Measurements from ENCODE around the gene HPS6.

The HPS6 gene

DNA sequence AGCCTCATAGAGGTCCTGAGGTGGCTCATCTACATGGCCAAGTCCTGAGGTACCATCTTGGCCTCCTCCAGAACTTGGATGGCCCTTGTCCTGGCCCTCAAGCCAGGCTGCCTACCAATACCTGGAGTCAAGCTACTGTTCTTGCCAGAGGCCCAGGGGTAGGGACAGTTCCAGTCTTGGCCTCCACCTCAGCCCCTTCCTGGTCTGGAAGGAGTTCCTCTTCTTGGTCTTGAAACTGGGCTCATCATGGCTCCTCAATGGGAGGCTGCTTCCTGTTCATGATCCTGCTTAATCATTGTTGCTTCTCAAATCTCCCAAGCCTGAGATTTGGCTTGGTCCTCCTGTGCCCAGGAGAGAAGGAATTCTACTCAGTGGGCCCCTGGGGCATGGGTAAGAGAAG is 3.9 kb downstream of the HPS6 start:
- no peak for DNase-seq

- peak; percentile 90 for DNase-seq
Measured at GRCh38 chr10:102072673-102073527, 7.8 kb downstream of the HPS6 start.

GRCh38 chr10:102083541-102083940 is 18.4 kb downstream of the HPS6 start:
- DNase-seq, result no peak

DNA sequence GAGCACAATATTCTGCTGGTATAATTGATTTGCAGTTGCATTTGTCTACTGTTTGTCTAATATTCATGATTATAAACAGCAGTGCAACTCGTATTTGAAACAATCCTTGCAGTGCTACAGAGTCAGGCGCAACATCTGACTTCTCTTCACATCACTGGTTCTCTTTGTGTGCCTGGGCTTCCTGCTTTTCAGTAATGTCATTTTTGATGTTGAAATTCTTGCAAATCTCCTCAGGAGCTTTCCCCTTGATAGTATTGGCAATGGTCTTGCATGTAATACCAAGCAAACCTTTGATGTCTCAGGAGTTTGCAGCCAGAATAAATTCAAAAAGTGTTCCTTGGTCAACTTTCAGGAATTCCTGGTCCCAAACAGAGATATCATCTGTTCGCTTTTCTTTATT is 20.2 kb downstream of the HPS6 start:
- DNase-seq, result no peak

DNA sequence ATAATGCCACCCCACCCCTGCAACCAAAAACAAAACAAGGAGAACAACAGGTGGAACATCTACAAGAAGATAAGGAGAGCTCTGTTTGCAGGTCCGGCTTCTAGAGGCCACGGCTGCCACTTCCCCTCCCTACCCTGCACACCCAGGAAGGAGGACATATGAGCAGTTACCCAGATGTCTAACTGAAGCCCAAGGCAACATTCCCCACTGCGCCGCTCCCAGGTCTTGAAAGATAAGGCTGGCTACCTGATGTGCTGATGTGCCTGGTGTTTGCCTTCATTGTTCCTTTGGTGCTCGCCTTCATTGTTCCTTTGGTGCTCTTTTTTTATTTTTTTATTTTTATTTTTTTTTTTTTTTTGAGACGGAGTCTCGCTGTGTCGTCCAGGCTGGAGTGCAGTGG is 21.0 kb downstream of the HPS6 start:
- no peak for DNase-seq

- DNase-seq, result no peak
Measured at GRCh38 chr10:102090772-102091171, 25.6 kb downstream of the HPS6 start.

DNA sequence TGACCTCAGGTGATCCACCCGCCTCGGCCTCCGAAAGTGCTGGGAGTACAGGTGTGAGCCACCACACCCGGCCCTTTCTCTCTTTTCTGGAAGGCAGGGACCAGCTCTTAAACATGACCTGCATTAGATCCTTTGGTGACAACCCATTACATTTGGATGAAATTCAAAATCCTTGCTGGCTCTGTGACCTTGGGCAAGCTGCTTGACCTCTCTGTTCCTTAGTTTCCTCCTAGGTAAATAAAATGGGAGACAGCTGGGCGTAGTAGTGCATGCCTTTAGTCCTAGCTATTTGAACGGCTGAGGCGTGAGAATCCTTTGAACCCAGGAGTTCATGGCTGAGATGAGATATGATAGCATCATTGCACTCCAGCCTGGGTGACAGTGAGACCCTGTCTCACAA is 31.3 kb downstream of the HPS6 start:
- DNase-seq, result no peak

- peak; percentile 36 for DNase-seq
Measured at GRCh38 chr10:102101152-102101551, 36.0 kb downstream of the HPS6 start.

GRCh38 chr10:102102421-102102820 is 37.3 kb downstream of the HPS6 start:
- no peak for DNase-seq

DNA sequence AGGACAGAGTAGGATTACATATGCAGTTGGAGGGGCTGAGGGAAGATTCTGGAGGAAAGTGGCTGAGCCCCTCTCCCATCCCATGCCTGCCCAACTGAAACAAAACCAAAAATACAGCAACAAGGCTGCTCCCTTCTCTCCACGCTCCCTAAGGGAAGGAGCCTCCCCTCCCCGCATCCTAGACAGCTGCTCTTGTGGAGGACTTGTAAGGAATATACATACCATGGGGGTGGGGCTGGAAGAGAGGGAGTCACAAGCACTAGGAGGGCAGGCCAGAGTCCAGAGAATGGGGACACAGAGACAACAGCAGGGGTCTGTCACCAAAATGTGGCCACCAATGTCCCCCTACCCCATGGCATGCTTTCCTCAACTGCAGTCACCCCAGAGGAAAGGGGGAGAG is 41.8 kb downstream of the HPS6 start:
- DNase-seq, result no peak

DNA sequence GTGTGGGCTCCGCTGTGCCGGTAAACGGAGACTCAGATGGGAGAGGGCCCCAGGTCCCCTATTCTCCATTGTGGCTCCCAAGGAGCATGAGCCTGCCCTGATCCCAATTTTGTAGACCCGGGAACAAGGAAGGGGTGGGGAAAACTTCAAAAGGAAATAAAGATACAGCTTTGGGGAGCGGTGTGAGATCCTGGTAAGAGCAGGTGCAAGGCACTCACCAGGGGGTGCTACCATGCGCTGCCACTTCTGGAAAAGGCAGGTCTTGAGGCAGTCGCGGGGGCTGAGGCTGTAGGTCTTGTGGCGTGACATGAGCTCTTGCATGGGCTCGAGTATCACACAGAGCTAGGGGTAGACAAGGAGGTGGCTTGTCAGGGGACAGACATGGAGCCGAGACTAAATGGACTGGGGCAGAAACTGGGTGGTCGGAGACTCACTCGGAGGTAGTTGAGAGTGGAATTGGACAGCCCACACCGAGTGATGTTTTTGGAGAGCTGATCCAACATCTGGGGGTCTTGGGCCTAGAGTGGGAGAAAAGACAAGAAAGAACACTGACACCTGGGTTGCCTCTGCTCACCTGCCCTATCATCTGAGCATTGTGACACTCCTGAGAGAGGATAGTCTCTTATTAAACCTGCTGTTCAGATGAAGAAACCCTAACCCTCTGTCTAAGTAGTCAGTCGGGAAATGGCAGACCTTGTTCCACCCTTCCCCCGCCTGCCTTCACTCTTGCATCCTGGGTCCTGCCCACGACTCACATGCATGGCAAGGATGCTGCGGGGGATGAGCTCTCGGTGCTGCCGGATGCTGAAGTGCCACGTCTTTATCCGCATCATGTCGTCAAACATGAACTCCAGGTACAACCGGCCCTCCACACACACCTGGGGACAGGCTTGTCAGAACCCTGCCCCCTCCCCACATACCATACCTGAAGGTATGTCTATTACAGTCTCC is 44.3 kb downstream of the HPS6 start:
- no peak for DNase-seq

DNA sequence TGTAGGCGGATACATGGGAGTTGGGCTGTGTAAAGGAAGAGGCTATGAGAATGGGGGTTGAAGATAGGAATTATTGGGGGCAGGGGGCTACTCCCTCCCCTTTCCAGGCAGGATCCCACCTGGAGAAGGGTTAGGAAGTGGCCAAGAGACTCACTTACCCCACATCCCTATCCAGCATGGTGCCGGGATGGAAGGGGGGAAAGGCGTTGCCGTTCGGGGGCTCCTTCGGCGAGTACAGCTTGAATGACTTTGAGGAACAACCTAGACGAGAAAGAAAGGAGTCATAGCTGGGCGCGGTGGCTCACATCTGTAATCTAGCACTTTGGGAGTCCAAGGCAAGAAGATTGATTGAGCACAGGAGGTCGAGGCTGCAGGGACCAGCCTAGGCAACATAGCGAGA is 46.1 kb downstream of the HPS6 start:
- DNase-seq, result no peak

DNA sequence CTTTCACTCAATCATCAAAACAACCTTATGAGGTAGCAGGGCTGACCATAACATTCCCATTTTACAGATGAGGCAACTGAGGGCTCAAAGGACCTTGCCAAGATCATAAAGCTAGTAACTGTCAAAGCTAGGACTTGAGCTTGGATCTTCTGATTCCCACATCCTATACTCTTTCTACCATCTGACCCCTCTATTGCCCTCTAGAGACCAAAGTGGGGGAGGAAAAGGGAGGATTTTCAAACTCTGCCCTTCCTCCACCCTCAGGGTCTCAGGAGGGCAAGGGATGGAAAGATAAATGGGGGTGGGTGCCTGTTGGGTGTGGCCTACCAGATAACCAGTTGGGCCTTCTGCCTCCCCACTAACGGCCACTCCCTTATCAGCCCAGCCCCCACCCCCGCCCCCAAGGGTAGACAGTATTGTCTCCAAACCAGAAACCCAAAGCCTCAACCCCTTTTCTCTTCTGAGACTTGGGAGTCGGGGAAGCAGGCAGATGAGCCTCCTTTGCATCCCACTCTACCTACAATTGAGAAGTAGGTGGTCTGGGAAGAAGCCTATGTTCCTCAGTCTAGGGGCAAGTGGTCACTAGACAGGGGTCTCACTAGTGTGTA is 47.2 kb downstream of the HPS6 start:
- no peak for DNase-seq

- DNase-seq, result no peak
Measured at GRCh38 chr10:102113261-102113955, 48.3 kb downstream of the HPS6 start.

GRCh38 chr10:102113956-102114857 is 49.1 kb downstream of the HPS6 start:
- DNase-seq, result peak; percentile 64

- DNase-seq, result peak; percentile 94
Measured at GRCh38 chr10:102114861-102115618, 49.9 kb downstream of the HPS6 start.

GRCh38 chr10:102115775-102116174 is 50.6 kb downstream of the HPS6 start:
- DNase-seq, result peak; percentile 24

- no peak for DNase-seq
Measured at GRCh38 chr10:102116656-102117055, 51.5 kb downstream of the HPS6 start.

Measured in DMS53 (cell line).